H9 (cell line): Measurements from ENCODE around the gene PRRT1B. TPM values are rescaled to one million over a fixed set of nuclear protein-coding genes. Genes with fewer than 3 reads are reported as not detected.

Source experiments
- DNase-seq: peaks from one replicate; pipeline ENCODE4 v3.0.0-alpha.2; 2017
- H2AFZ ChIP-seq: one replicate; pipeline ENCODE4 v1.6.1; 2013; ENCODE audit warnings: mild to moderate bottlenecking, low read length, control low read depth, moderate library complexity
- H2AK5ac ChIP-seq: 2 replicates; pipeline ENCODE4 v1.6.1; 2013; ENCODE audit warnings: low read length, control low read depth, mixed read lengths; ENCODE audit not compliant: insufficient read length
- H2BK120ac ChIP-seq: one replicate; pipeline ENCODE4 v1.6.1; 2013; ENCODE audit warnings: low read depth, mild to moderate bottlenecking, low read length, control low read depth, inconsistent platforms; ENCODE audit not compliant: poor library complexity, severe bottlenecking
- H2BK12ac ChIP-seq: 2 replicates; pipeline ENCODE4 v1.6.1; 2013; ENCODE audit warnings: low read length, control low read depth, mixed read lengths, low read depth; ENCODE audit not compliant: insufficient read length
- H2BK15ac ChIP-seq: 2 replicates; pipeline ENCODE4 v1.6.1; 2013; ENCODE audit warnings: low read depth, low read length, control low read depth
- H2BK20ac ChIP-seq: one replicate; pipeline ENCODE4 v1.6.1; 2013; ENCODE audit warnings: low read depth, mild to moderate bottlenecking, low read length, control low read depth, inconsistent platforms; ENCODE audit not compliant: poor library complexity, severe bottlenecking
- H2BK5ac ChIP-seq: 2 replicates; pipeline ENCODE4 v1.6.1; 2013; ENCODE audit warnings: low read length, control low read depth, mixed read lengths; ENCODE audit not compliant: insufficient read length
- H3K14ac ChIP-seq: 2 replicates; pipeline ENCODE4 v1.6.1; 2013; ENCODE audit warnings: low read length, control low read depth; ENCODE audit not compliant: insufficient read depth
- H3K18ac ChIP-seq: 2 replicates; pipeline ENCODE4 v1.6.1; 2013; ENCODE audit warnings: low read depth, mild to moderate bottlenecking, mixed read lengths, low read length, control low read depth; ENCODE audit not compliant: insufficient read length
- H3K23ac ChIP-seq: 2 replicates; pipeline ENCODE4 v1.6.1; 2013; ENCODE audit warnings: low read length, control low read depth, mixed read lengths, low read depth; ENCODE audit not compliant: insufficient read length
- H3K23me2 ChIP-seq: 2 replicates; pipeline ENCODE4 v1.6.1; 2013; ENCODE audit warnings: low read depth, mild to moderate bottlenecking, mixed read lengths, low read length, control low read depth; ENCODE audit not compliant: insufficient read length, poor library complexity, severe bottlenecking
- H3K27ac ChIP-seq: 2 replicates; pipeline ENCODE4 v1.5.1; 2013; ENCODE audit warnings: low read length, control low read depth, mixed read lengths, low read depth; ENCODE audit not compliant: insufficient read length
- H3K27me3 ChIP-seq: 2 replicates; pipeline ENCODE4 v1.6.1; 2013; ENCODE audit warnings: low read length, control low read depth, inconsistent platforms; ENCODE audit not compliant: insufficient read depth
- H3K4ac ChIP-seq: 2 replicates; pipeline ENCODE4 v1.6.1; 2013; ENCODE audit warnings: low read depth, mild to moderate bottlenecking, control low read depth, inconsistent platforms, low read length, moderate library complexity
- H3K4me1 ChIP-seq: 2 replicates; pipeline ENCODE4 v1.6.1; 2013; ENCODE audit warnings: low read length, control low read depth, inconsistent platforms; ENCODE audit not compliant: insufficient read depth
- H3K4me2 ChIP-seq: 2 replicates; pipeline ENCODE4 v1.6.1; 2013; ENCODE audit warnings: low read length, control low read depth, mixed read lengths; ENCODE audit not compliant: insufficient read length, insufficient read depth
- H3K56ac ChIP-seq: 2 replicates; pipeline ENCODE4 v1.6.1; 2013; ENCODE audit warnings: low read depth, mild to moderate bottlenecking, mixed read lengths, low read length, control low read depth; ENCODE audit not compliant: insufficient read length
- H3K79me1 ChIP-seq: 2 replicates; pipeline ENCODE4 v1.6.1; 2013; ENCODE audit warnings: low read depth, mild to moderate bottlenecking, moderate library complexity, low read length, control low read depth, inconsistent platforms; ENCODE audit not compliant: insufficient read depth, poor library complexity, severe bottlenecking
- H3K79me2 ChIP-seq: 2 replicates; pipeline ENCODE4 v1.6.1; 2013; ENCODE audit warnings: low read length, control low read depth, inconsistent platforms; ENCODE audit not compliant: insufficient read depth
- H3K9ac ChIP-seq: 2 replicates; pipeline ENCODE4 v1.6.1; 2013; ENCODE audit warnings: low read length, control low read depth, mixed read lengths; ENCODE audit not compliant: insufficient read length; ENCODE audit errors: extremely low read depth
- H3K9me3 ChIP-seq: one replicate; pipeline ENCODE4 v1.6.1; 2013; ENCODE audit warnings: low read depth, low read length, inconsistent platforms; ENCODE audit not compliant: control insufficient read depth
- H3T11ph ChIP-seq: one replicate; pipeline ENCODE4 v1.6.1; 2013; ENCODE audit warnings: mild to moderate bottlenecking, low read length, control low read depth, inconsistent platforms
- H4K20me1 ChIP-seq: one replicate; pipeline ENCODE4 v1.6.1; 2013; ENCODE audit not compliant: control insufficient read depth, insufficient read length, insufficient read depth
- H4K5ac ChIP-seq: 2 replicates; pipeline ENCODE4 v1.6.1; 2013; ENCODE audit warnings: low read depth, mild to moderate bottlenecking, mixed read lengths, low read length, control low read depth; ENCODE audit not compliant: insufficient read length
- H4K8ac ChIP-seq: replicated peaks from 2 replicates; pipeline ENCODE4 v1.6.1; 2013; ENCODE audit warnings: low read length, control low read depth, mixed read lengths, low read depth; ENCODE audit not compliant: insufficient read length
- H4K91ac ChIP-seq: 2 replicates; pipeline ENCODE4 v1.6.1; 2013; ENCODE audit warnings: low read depth, mild to moderate bottlenecking, moderate library complexity, mixed read lengths, low read length, control low read depth; ENCODE audit not compliant: insufficient read length
- H3K27ac Mint-ChIP-seq, 3 experiments: 2 replicates in 2 of 3; 3 replicates in 1 of 3; pipeline ENCODE4 v1.8.0; 2020 to 2021; ENCODE audit warnings: mixed read lengths in 3 of 3, mild to moderate bottlenecking in 1 of 3, moderate library complexity in 1 of 3
- H3K27me3 Mint-ChIP-seq: 2 replicates; pipeline ENCODE4 v1.8.0; 2021; ENCODE audit warnings: low read depth, mild to moderate bottlenecking, moderate library complexity, mixed read lengths
- H3K36me3 Mint-ChIP-seq, 3 experiments: 2 replicates in 2 of 3; 3 replicates in 1 of 3; pipeline ENCODE4 v1.8.0; 2020 to 2021; ENCODE audit warnings: low read depth in 3 of 3, mixed read lengths in 3 of 3; ENCODE audit not compliant: insufficient read depth in 1 of 3
- H3K4me1 Mint-ChIP-seq, 2 experiments: 2 replicates each; pipeline ENCODE4 v1.8.0; 2020; ENCODE audit warnings: mixed read lengths in 2 of 2
- H3K4me3 Mint-ChIP-seq, 2 experiments: 2 replicates in 1 of 2; 3 replicates in 1 of 2; pipeline ENCODE4 v1.8.0; 2020 to 2021; ENCODE audit warnings: mild to moderate bottlenecking in 2 of 2, mixed read lengths in 2 of 2, moderate library complexity in 1 of 2
- H3K9me3 Mint-ChIP-seq, 2 experiments: 2 replicates in 1 of 2; 3 replicates in 1 of 2; pipeline ENCODE4 v1.8.0; 2020; ENCODE audit warnings: mild to moderate bottlenecking in 2 of 2, mixed read lengths in 2 of 2, moderate library complexity in 1 of 2
- CTCF ChIP-seq: fragments of 200-600 bp; sonication (generic); conservative IDR thresholded peaks from 3 replicates; pipeline ENCODE4 v1.8.0; 2021; ENCODE audit warnings: antibody characterized with exemption, mild to moderate bottlenecking
- WGBS: extraction: QIAGEN DNeasy Blood & Tissue Kit; methylation state at CpG from one replicate; pipeline ENCODE4 v1.1.7; 2013; ENCODE audit warnings: missing lambda C conversion rate, low lambda C conversion rate, mixed read lengths; ENCODE audit not compliant: insufficient read length; ENCODE audit errors: extremely low coverage; 5-methylcytosine and 5-hydroxymethylcytosine counted together
- total RNA-seq: library from RNA; stranded (reverse); gene quantifications from 2 replicates; pipeline ENCODE4 v1.2.1, GENCODE V29; 2021

The PRRT1B gene
- total RNA-seq, 1 experiment from 2014 or later = 1.0 TPM

- Histone ChIP-seq H4K20me1 (no peaks in the 10 kb centered on the region), H3T11ph (no peak overlapping the region), H3K79me1 (no peaks in the 10 kb centered on the region), H4K8ac (no peak overlapping the region), H2BK20ac (no peak overlapping the region), H2BK5ac (no peak overlapping the region), H3K79me2 (no peaks in the 10 kb centered on the region), H2AK5ac (no peak overlapping the region), H3K4me1 (no peaks in the 10 kb centered on the region; the same call in 1 of the 2 replicates), H3K27ac (no peak overlapping the region), H3K27me3 (peaks cover 5% of the 10 kb centered on the region; the same call in 1 of the 2 replicates), H3K9me3 (no peaks in the 10 kb centered on the region), H3K23me2 (no peaks in the 10 kb centered on the region), H2BK120ac (no peak overlapping the region), H3K4ac (no peak overlapping the region), H4K91ac (no peak overlapping the region), H2BK15ac (no peak overlapping the region), H3K9ac (no peak overlapping the region), H3K4me2 (peak overlapping the region; percentile 34), H2BK12ac (no peak overlapping the region), H2AFZ (no peak overlapping the region), H3K14ac (no peak overlapping the region), H3K18ac (no peak overlapping the region), H3K56ac (no peak overlapping the region), H4K5ac (no peak overlapping the region), H3K23ac (no peak overlapping the region)
- Mint-ChIP-seq H3K9me3 (peaks cover 12 to 13% of the 10 kb centered on the region in 2 experiments; a peak in 4 of 5 replicates), H3K36me3 (no peaks in the 10 kb centered on the region; a peak in 2 of 7 replicates), H3K4me1 (peaks cover 2 to 3% of the 10 kb centered on the region in 2 experiments), H3K27me3 (peaks cover 64% of the 10 kb centered on the region), H3K27ac (no peak overlapping the region), H3K4me3 (peak overlapping the region; percentile 53 to 55; a peak in 3 of 5 replicates)
- DNase-seq = peak; percentile 76
- no CpG with 5 or more reads among the region's 60 CpGs for WGBS
- TF ChIP-seq CTCF = no peak
Measured at GRCh38 chr9:131554087-131554842, 8.9 kb downstream of the PRRT1B start.
